Left ventricle myocardium inferior (tissue), 1 donor: Measurements from ENCODE around the gene ANKZF1. TPM values are rescaled to one million over a fixed set of nuclear protein-coding genes. Genes with fewer than 3 reads are reported as not detected.

Experiments used
- DNase-seq: peaks from one replicate; pipeline ENCODE4 v3.0.0-alpha.2; 2020
- H3K27ac ChIP-seq: fragments of 200-600 bp; replicated peaks from 2 replicates; pipeline ENCODE4 v1.8.0; 2021
- H3K27me3 ChIP-seq: fragments of 200-600 bp; 2 replicates; pipeline ENCODE4 v1.8.0; 2021; ENCODE audit warnings: low read depth
- H3K36me3 ChIP-seq: fragments of 200-600 bp; 2 replicates; pipeline ENCODE4 v1.8.0; 2021
- H3K4me1 ChIP-seq: fragments of 200-600 bp; 2 replicates; pipeline ENCODE4 v1.8.0; 2021
- H3K4me3 ChIP-seq: fragments of 200-600 bp; 2 replicates; pipeline ENCODE4 v1.8.0; 2021; ENCODE audit warnings: mild to moderate bottlenecking, moderate library complexity
- H3K9me3 ChIP-seq: fragments of 200-600 bp; replicated peaks from 2 replicates; pipeline ENCODE4 v1.8.0; 2021
- intact Hi-C: fragments of 100-400 bp; cut with micrococcal nuclease; formaldehyde crosslinking; loops from one replicate; pipeline ENCODE4 v1.11.0; 2022
- total RNA-seq: library from RNA; stranded (reverse); fragmentation: NEBNext Ultra II Directional; extraction: Animal tissue kit (Norgen Biotek cat#: 25700); gene quantifications from one replicate; pipeline ENCODE4 v1.2.1, GENCODE V29; 2021
- TF ChIP-seq, protein P1 (sequence below): fragments of 200-600 bp; IDR thresholded peaks from 2 replicates; pipeline ENCODE4 v1.8.0; 2021; ENCODE audit warnings: antibody characterized with exemption, mild to moderate bottlenecking, borderline replicate concordance
- donor health status: DM: no; HTN: yes; CAD: no; lungs with severe emphysema.

Gene ANKZF1
- total RNA-seq, 1 donor from 2014 or later = 29.8 TPM

DNA sequence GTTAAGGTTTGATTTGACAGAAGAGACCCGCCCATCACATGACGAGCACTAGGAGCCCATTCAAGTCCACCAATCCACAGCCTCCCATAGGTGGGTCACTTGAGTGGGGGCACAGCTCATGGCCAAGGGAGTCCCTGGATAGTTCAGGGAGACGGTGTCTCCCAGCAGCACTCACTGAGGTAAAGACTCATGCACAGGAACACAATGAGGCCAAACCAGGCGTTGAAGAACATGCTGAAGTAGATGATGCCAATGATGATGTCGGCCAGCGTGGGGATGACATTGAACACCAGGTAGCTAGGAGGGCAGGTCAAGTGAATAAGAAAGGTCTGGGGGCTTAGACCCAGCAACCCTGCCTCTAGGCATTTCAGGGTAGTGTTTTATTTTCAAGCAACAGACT, 14.8 kb upstream of the ANKZF1 start:
- TF ChIP-seq, protein P1, sequence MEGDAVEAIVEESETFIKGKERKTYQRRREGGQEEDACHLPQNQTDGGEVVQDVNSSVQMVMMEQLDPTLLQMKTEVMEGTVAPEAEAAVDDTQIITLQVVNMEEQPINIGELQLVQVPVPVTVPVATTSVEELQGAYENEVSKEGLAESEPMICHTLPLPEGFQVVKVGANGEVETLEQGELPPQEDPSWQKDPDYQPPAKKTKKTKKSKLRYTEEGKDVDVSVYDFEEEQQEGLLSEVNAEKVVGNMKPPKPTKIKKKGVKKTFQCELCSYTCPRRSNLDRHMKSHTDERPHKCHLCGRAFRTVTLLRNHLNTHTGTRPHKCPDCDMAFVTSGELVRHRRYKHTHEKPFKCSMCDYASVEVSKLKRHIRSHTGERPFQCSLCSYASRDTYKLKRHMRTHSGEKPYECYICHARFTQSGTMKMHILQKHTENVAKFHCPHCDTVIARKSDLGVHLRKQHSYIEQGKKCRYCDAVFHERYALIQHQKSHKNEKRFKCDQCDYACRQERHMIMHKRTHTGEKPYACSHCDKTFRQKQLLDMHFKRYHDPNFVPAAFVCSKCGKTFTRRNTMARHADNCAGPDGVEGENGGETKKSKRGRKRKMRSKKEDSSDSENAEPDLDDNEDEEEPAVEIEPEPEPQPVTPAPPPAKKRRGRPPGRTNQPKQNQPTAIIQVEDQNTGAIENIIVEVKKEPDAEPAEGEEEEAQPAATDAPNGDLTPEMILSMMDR = no peak
- intact Hi-C loops = no loop called here
- H3K36me3 ChIP-seq = peaks cover 60% of the 10 kb centered on the region

DNA sequence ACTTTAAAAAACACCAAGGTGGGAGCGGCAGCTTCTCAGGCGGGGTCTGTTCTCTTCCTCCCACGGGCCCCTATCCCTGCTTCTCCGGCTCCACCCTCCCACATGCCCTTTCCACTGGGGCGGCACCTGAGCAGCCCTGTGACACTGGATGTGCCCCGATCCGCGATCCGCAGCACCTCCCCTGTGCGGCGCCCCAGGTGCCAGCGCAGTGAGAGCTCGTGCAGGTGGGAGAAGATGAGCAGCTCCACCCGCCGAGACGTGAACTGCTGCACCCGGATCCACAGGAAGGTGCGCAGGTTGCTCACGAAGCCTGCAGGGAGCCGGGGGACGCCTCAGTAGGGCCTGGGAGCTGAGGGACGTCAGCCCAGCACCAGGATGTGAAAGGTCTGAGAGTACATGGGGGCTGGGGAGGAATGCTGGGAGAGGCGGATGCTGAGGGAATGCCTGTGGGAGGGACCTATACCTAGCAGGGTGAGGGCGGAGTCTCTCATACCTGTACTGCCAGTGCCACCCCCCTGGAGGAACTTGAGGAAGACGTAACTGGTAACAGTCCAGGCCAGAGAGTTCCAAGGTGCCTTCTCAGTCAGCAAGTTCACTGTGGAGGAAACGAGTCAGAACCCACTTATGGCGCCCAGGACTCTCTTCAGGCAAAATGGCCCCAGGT, 13.6 kb upstream of the ANKZF1 start:
- no peak for DNase-seq
- Histone ChIP-seq H3K4me3 (no peak overlapping the region), H3K27me3 (no peaks in the 10 kb centered on the region), H3K36me3 (peaks cover 61% of the 10 kb centered on the region), H3K9me3 (no peaks in the 10 kb centered on the region), H3K4me1 (peaks cover 40% of the 10 kb centered on the region), H3K27ac (no peak overlapping the region)
- TF ChIP-seq, protein P1 = no peak
- intact Hi-C loops = no loop called here

More for the DNA sequence above, 14.8 kb upstream of the ANKZF1 start:
- no peaks in the 10 kb centered on the region for H3K9me3 ChIP-seq
- H3K27ac ChIP-seq = no peak overlapping the region
- peaks cover 32% of the 10 kb centered on the region for H3K4me1 ChIP-seq
- DNase-seq = no peak
- no peak overlapping the region for H3K4me3 ChIP-seq
- H3K27me3 ChIP-seq = no peaks in the 10 kb centered on the region

DNA sequence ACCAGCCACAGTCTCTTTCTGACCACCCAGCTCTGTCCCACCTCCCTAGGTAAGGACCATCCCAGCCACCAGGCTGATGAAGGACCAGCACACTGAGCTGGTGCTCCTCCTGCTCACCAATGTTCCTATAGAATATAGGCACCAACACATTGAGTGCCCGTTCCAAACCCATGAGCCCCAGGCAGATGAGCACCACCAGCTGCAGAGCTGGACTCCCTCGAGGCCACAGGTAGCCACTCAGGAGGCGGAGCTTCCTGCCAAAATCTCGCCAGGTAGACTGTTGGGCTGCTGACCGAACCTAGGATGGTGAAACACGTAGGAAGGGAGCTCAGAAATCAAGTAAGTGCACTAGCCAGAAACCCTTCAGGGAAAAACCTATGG, 13.1 kb upstream of the ANKZF1 start:
- no peak overlapping the region for H3K4me3 ChIP-seq
- TF ChIP-seq, protein P1 = no peak
- peaks cover 64% of the 10 kb centered on the region for H3K36me3 ChIP-seq
- H3K27me3 ChIP-seq = no peaks in the 10 kb centered on the region
- intact Hi-C loops = no loop called here
- DNase-seq = no peak
- peaks cover 40% of the 10 kb centered on the region for H3K4me1 ChIP-seq
- H3K27ac ChIP-seq = no peak overlapping the region
- H3K9me3 ChIP-seq = no peaks in the 10 kb centered on the region

DNA sequence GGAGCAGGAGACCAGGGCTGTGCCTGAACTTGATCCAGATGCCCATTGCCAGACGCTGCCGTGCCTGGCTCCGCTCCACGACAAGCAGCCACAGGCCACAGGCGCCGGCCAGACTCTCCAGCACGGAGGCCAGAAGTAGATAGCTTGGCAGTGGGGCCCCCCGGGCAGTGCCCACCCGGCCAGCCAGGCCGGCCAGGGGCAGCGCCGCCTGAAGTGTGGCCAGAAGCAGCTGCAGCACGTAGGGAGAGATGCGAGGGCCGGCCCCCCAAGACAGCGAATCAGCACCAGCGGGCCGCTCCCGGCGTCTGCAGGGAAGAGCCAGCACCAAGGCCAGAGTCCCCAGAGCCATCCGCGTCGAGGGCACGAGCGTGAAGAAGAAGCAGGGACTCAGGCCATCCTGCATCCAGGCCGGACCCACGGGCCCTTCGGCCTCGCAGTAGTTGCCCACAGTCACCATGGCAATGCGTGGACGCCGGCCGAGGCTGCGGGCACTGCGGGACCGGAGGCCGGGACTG, 11.3 kb upstream of the ANKZF1 start:
- no peaks in the 10 kb centered on the region for H3K27me3 ChIP-seq
- no peaks in the 10 kb centered on the region for H3K9me3 ChIP-seq
- H3K4me1 ChIP-seq = peaks cover 40% of the 10 kb centered on the region
- TF ChIP-seq, protein P1 = no peak
- peak; percentile 66 for DNase-seq
- H3K36me3 ChIP-seq = peaks cover 66% of the 10 kb centered on the region
- intact Hi-C loops = no loop called here
- H3K4me3 ChIP-seq = peak overlapping the region; percentile 75
- H3K27ac ChIP-seq = peak overlapping the region; percentile 98

DNA sequence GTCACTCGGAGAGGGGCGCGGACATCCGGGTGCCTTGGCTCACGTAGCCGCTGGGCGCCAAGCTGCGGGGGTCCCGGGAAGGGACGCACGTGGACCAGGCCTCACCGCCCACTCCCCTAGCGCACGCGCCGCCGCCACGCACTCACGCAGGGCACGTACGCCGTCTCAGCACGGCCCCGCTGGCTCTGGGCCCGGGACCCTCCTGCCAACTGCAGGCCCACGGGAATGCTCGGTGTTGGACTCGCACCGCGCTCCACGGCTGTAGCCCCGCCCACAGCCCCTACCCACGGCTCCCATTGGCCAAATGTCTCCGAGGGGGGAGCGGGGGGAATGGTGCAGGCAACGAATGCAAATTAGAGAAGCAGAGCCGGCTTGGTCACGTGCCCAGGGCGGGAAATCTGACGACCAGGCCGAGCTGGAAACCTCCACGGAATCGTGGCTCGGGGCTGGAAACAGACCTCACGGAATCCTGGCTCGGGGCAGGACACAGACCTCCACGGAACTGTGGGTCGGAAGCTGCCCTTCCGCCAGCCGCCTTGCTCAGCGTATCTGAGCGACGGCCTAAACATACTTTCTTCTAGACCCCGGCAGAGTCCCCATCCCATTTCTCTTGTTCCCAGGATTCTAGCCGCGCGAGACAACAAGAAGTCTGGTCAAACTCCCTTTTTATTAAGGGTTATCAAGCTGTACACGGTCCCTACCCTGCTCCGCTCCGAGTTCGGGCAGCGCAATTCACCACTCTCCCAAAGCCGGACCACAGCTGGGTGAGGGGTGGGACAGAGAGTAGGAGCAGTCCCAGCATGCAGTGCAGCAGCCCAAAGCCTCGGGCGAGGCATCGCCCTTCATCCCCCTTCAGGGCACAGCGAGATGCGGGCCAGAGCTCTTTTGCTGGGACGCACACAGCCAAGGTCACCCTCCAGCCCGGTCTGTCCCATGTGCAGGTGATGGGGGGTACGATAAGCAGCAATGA, 10.6 kb upstream of the ANKZF1 start, which contains the start of gene ABCB6:
Gene ABCB6, minus strand, starts transcription at position 227 of the 970 bp plus-strand sequence. CDS start 285 bp downstream, outside the sequence.
- Histone ChIP-seq H3K27me3 (no peaks in the 10 kb centered on the region), H3K9me3 (no peaks in the 10 kb centered on the region), H3K4me1 (peaks cover 40% of the 10 kb centered on the region), H3K4me3 (peak within 1 kb of the TSS; percentile 75), H3K36me3 (peaks cover 66% of the 10 kb centered on the region), H3K27ac (peak within 1 kb of the TSS; percentile 98)
- TF ChIP-seq, protein P1 = no peak
- intact Hi-C loops = no loop called here
- peak; percentile 98 for DNase-seq
